HG03103 (cell line): ENCODE results near the gene SPPL2C.

Source experiments
- ATAC-seq: cut with Tn5 transposase; IDR thresholded peaks from one replicate; pipeline ENCODE4 v1.9.1; 2021; ENCODE audit warnings: low read depth; ENCODE audit not compliant: unreplicated experiment

Gene SPPL2C

GRCh38 chr17:45828582-45829133 lies 16.0 kb upstream of the SPPL2C start:
- no peak for ATAC-seq

- ATAC-seq: no peak
Observed at GRCh38 chr17:45833920-45834319, 10.8 kb upstream of the SPPL2C start.

GRCh38 chr17:45834471-45835396 lies 9.9 kb upstream of the SPPL2C start:
- no peak for ATAC-seq

- ATAC-seq: no peak
Observed at GRCh38 chr17:45835481-45835880, 9.2 kb upstream of the SPPL2C start.

- no peak for ATAC-seq
Observed at GRCh38 chr17:45836047-45837044, 8.3 kb upstream of the SPPL2C start.

GRCh38 chr17:45837187-45837586 lies 7.5 kb upstream of the SPPL2C start:
- ATAC-seq: no peak

GRCh38 chr17:45837603-45838002 lies 7.1 kb upstream of the SPPL2C start:
- ATAC-seq: no peak

GRCh38 chr17:45838751-45839295 lies 5.9 kb upstream of the SPPL2C start:
- no peak for ATAC-seq

- ATAC-seq: no peak
Observed at GRCh38 chr17:45839442-45839841, 5.2 kb upstream of the SPPL2C start.

- ATAC-seq: no peak
Observed at GRCh38 chr17:45841186-45841585, 3.5 kb upstream of the SPPL2C start.

- no peak for ATAC-seq
Observed at GRCh38 chr17:45841883-45842525, 2.7 kb upstream of the SPPL2C start.

- no peak for ATAC-seq
Observed at GRCh38 chr17:45843722-45844121, 959 bp upstream of the SPPL2C start.

GRCh38 chr17:45845376-45846185 lies 900 bp downstream of the SPPL2C start:
- ATAC-seq: no peak

- ATAC-seq: no peak
Observed at GRCh38 chr17:45846223-45846622, 1.5 kb downstream of the SPPL2C start.

GRCh38 chr17:45846646-45847045 lies 2.0 kb downstream of the SPPL2C start:
- no peak for ATAC-seq

- no peak for ATAC-seq
Observed at GRCh38 chr17:45847101-45847500, 2.4 kb downstream of the SPPL2C start.

- ATAC-seq: no peak
Observed at GRCh38 chr17:45847747-45848146, 3.1 kb downstream of the SPPL2C start.

GRCh38 chr17:45848405-45848804 lies 3.7 kb downstream of the SPPL2C start:
- ATAC-seq: no peak

GRCh38 chr17:45848868-45849535 lies 4.3 kb downstream of the SPPL2C start:
- no peak for ATAC-seq
